GM19468 (cell line): ENCODE data around the gene LCE7A.

Experiments
- ATAC-seq: cut with Tn5 transposase; IDR thresholded peaks from one replicate; pipeline ENCODE4 v1.9.1; 2021; ENCODE audit warnings: mild to moderate bottlenecking, moderate library complexity, moderate number of reproducible peaks; ENCODE audit not compliant: unreplicated experiment; ENCODE audit errors: extremely low read depth

Gene LCE7A, protein sequence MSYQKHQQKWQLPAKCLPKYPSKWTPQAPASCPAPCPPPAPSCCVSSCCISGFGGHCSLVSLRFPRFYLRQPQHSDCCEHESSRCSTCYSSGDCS

GRCh38 chr1:152859696-152860095 lies at the start of gene LCE7A:
Gene LCE7A, plus strand, starts transcription at chr1:152859996. Its CDS starts 702 bp downstream, at chr1:152860698.
- ATAC-seq: no peak

GRCh38 chr1:152811050-152811449 lies 48.7 kb upstream of the LCE7A start:
- ATAC-seq: no peak

DNA sequence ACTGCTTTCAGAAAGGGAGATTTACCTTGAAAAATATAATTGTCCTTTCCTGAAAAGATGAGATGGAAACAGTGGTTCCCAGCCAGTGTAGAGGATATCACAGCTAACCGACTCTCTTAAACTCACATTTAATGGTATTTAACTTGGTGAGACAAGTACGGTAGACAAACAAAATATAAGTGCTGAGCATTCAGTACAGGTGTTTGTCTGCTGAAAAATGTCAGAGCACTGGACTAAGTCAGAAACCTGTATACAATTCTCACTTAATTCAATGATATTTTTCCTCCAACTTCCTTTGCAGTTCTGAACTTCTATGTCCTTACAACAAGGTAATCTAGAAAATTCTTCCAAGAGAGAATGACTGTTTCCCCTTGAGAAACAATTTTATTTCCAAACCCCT lies 48.1 kb upstream of the LCE7A start, which contains the start of gene LCE1B:
TSS of gene LCE1B (plus strand) at position 301 of the 400 bp plus-strand sequence. CDS start 476 bp downstream, outside the sequence.
- ATAC-seq: no peak

- no peak for ATAC-seq
Measured at GRCh38 chr1:152817309-152817708, 42.5 kb upstream of the LCE7A start.

DNA sequence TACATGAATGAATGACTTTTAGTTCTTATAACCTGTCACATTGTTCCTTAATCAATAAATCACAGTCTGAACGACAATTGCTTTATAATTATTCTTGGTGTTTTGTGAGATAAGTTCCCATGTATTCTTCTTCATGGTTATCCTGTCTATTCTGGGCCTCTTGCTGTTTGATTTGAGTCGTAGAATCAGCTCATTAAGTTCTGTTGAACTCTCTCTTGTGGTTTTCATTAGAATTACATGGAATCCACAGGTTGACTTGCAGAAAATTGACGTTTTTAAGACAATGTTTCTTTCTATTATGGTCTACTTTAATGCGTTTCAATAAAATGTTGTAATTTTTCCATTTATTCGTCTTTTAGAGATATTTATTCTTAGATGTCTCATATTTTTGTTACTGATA lies 36.5 kb upstream of the LCE7A start:
- ATAC-seq: no peak

- no peak for ATAC-seq
Measured at GRCh38 chr1:152824964-152825363, 34.8 kb upstream of the LCE7A start.

GRCh38 chr1:152827173-152827572 lies 32.6 kb upstream of the LCE7A start, which contains the start of gene LCE1A:
Gene LCE1A, plus strand, starts transcription at chr1:152827473. Its CDS starts 0 bp downstream, at chr1:152827473.
- ATAC-seq: no peak

- ATAC-seq: no peak
Measured at GRCh38 chr1:152836870-152837269, 22.9 kb upstream of the LCE7A start.

- no peak for ATAC-seq
Measured at GRCh38 chr1:152842556-152842955, 17.2 kb upstream of the LCE7A start, which contains the start of gene LCE6A. Gene LCE6A, plus strand, starts transcription at chr1:152842856. Its CDS starts 665 bp downstream, at chr1:152843521.

DNA sequence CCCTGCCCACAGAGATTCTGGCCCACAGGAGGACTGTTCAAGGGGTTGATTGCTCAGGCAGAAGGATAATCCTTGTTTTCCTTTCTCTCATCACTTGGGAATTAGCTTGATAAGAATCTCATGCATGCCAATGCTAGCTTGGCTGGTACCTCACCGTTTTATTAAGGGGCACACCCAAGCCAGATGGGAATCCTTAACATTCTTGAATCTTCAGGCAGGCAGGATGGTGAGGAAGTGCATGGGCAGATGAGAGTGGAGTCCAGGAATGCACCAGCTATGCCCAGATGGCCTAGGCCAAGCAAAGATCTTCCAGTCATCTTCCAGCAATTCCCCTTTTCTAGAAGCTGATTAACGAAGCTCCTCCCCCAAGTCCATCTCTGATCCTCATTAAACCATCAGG lies 4.1 kb upstream of the LCE7A start:
- no peak for ATAC-seq

GRCh38 chr1:152858062-152858461 lies 1.7 kb upstream of the LCE7A start:
- ATAC-seq: no peak

GRCh38 chr1:152860129-152860528 lies 333 bp downstream of the LCE7A start:
- no peak for ATAC-seq

DNA sequence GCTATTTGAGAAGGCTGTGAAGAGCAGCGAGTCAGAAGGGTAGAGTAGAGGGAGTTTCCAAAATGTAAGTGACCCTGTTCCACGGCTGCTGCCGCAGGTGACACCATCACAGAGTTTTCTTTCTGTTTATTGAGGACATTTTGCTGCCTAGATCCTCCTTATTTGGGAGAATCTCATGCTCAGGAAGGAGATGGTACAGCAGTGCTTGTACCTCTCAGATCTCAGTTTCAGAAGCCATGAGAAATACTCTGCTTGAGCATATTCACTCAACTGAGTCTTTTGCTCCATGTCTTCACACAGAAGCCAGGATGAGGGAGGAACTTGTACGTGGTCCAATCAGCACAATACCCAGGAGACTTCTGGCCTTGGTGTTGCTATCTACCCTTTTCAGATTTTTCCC lies 1.6 kb downstream of the LCE7A start:
- ATAC-seq: no peak

DNA sequence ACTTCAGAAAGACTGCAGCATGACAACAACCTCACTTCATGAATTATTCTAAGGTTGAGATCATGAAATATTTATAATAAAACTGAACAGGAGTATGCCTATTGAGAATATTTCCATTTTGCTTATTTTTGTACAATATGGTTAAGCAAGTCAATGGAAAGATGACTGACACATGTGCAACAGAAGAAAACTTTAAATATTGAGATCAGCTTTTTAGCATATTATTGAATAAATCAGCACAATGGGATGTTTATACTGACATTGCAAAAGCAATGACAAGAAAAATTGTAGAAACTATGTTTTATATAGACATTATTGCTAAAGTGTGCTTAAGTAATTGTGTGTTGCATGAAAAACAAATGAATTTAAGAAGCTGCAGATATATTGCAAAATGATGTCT lies 4.6 kb downstream of the LCE7A start:
- no peak for ATAC-seq

DNA sequence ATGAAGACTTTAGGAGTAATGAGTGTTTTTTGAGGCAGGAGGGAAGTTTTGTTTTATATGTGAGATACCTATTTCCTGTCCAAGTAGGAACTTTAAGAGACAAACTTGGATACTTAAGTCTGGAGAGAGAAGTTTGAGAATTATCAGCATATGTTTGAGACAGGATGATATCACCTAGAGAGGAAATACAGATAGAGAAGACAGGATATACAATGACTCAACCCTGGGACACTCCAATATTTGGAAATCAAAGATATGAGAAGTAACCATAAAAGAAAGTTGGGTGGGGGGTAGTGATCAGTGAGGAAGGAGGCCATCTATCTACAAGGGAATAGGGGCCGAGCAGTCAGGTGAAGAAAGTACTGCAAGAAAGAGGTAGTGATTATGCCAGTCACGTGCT lies 6.5 kb downstream of the LCE7A start:
- no peak for ATAC-seq

DNA sequence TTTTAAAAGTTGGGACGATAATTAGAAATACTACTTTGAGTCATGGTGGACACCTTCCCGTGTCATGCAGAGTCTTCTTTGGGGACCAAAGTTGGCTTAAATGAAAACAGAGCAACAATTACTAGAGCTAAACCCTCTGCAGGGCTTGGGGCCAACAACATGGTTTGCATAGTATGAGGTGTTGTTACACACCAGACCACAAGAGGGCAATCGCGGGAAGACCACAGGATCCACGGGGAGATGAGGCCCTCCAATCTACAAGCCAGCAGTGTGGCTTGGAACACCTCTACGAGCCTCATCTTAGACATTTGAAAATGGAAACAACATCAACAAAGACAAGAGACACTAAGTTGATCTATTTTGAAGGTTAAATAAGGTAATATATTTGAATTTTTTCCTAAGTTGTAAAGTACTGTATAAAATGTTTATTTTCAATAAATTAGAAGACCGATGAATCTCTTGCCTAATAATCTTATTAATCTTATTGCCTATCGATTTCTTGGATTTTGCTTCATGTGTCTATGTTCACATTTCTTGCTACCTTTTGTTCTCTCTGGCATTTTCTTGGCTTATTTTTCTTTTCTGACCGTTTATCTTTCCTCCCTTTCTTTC lies 10.1 kb downstream of the LCE7A start:
- ATAC-seq: no peak

DNA sequence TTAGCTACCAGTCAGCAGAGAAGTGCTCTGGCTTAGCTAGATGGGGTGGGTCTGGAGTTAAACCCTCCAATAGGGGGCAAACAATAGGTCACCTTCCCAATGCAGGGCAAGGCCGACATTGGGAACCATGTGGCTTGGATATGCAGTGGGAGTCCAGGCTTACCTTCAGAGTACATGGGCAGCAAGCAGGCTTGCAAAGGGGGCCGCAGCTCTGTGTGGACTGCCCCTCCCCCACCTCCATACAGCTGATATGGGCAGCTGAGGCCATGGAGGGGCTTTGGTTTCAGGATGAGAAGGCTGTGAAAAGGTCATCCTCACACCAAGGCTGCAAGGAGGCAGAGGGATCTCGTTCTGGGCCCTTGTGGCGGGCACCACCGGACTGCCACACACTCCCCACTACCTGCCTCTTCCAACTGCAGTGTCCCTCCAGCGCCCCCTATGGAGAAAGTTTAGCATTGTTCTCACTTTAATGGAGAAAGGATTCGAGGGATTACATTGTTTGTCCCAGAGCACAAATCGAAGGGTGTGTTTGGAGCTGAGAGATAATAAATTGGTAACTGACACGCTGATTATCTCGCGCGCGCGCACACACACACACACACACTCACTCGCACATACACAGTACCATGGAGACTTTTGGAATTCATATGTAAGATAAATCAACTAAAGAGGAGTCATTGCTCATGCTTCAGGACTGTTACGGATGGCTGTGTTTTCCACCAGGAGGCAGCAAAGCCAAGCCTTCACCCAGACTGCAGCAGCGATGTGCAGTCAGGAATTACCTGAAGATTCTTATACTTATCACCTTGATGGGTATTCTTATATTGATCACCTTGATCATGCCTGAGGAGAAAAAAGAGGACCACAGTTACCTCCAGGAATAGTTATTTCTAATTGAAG lies 11.3 kb downstream of the LCE7A start:
- no peak for ATAC-seq

- no peak for ATAC-seq
Measured at GRCh38 chr1:152871731-152872126, 11.9 kb downstream of the LCE7A start.

- ATAC-seq: no peak
Measured at GRCh38 chr1:152873495-152873894, 13.7 kb downstream of the LCE7A start.

- no peak for ATAC-seq
Measured at GRCh38 chr1:152876827-152877226, 17.0 kb downstream of the LCE7A start.

GRCh38 chr1:152878042-152878441 lies 18.2 kb downstream of the LCE7A start, which contains the start of gene SMCP:
Gene SMCP, plus strand, starts transcription at chr1:152878322. Its CDS starts 6,101 bp downstream, at chr1:152884423.
- no peak for ATAC-seq
